Measurements from ENCODE around the gene ZNF200. TPM values are rescaled to one million over a fixed set of nuclear protein-coding genes. Genes with fewer than 3 reads are reported as not detected.

Gene ZNF200
- total and polyA plus RNA-seq, 2 donors (not counting 1 experiment from before 2014, with no cell fraction given) = 5.9 to 8.1 TPM

DNA sequence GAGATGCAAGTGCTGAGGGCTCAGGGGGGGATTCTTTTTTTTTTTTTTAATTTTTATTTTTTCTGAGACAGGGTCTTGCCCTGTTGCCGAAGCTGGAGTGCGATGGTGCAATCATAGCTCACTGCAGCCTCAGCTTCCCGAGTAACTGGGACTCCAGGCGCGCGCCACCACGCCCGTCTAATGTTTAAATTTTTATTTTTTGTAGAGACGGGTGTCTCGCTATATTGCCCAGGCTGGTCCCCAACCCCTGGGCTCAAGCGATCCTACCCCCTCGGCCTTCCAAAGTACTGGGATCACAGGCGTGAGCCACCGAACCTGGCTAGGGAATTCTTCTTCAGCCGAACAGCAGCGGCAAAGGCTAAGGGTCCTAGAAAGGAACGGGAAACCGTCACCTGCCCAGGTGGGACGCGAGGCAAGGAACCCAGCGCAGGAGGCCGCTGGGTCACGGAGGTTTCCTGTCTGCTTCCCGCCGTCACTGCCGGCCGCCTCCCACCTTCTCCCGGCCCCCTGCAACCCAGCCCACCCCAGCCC lies 60.3 kb downstream of the ZNF200 start:
- Histone ChIP-seq H3K79me2 (ENCODE audit: control insufficient read depth, insufficient read depth, low read length) (no peaks in the 10 kb centered on the region), H3K27me3 (ENCODE audit: control insufficient read depth, insufficient read depth, low read length) (peaks cover 18% of the 10 kb centered on the region), H3K4me1 (ENCODE audit: control insufficient read depth, extremely low read depth, insufficient read depth, low read length) (no peaks in the 10 kb centered on the region), H3K27ac (ENCODE audit: insufficient read depth, low read length) (no peak overlapping the region), H3K9me3 (ENCODE audit: control insufficient read depth, insufficient read depth, low read depth, low read length) (no peaks in the 10 kb centered on the region), H2AFZ (ENCODE audit: low read length) (no peak overlapping the region), H3K4me3 (replicated peaks in 1 of 4; ENCODE audit: control extremely low read depth in 1 of 4, insufficient read depth in 1 of 4, low read depth in 3 of 4, low read length in 4 of 4) (no peak overlapping the region), H4K20me1 (ENCODE audit: control insufficient read depth, extremely low read depth, insufficient read depth, low read length) (no peaks in the 10 kb centered on the region), H3K36me3 (ENCODE audit: control insufficient read depth, insufficient read depth, low read length) (no peaks in the 10 kb centered on the region), H3K4me2 (ENCODE audit: extremely low read depth, insufficient read depth, low read length) (no peak overlapping the region), H3K9ac (ENCODE audit: insufficient read depth, low read length) (no peak overlapping the region)
- TF ChIP-seq, protein P1, sequence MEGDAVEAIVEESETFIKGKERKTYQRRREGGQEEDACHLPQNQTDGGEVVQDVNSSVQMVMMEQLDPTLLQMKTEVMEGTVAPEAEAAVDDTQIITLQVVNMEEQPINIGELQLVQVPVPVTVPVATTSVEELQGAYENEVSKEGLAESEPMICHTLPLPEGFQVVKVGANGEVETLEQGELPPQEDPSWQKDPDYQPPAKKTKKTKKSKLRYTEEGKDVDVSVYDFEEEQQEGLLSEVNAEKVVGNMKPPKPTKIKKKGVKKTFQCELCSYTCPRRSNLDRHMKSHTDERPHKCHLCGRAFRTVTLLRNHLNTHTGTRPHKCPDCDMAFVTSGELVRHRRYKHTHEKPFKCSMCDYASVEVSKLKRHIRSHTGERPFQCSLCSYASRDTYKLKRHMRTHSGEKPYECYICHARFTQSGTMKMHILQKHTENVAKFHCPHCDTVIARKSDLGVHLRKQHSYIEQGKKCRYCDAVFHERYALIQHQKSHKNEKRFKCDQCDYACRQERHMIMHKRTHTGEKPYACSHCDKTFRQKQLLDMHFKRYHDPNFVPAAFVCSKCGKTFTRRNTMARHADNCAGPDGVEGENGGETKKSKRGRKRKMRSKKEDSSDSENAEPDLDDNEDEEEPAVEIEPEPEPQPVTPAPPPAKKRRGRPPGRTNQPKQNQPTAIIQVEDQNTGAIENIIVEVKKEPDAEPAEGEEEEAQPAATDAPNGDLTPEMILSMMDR (conservative IDR thresholded peaks at IDR 0.05 in 1 of 2, IDR thresholded peaks at IDR 0.05 in 1 of 2; ENCODE audit: low read depth in 1 of 2, low read length in 2 of 2) = no peak
- TF ChIP-seq EZH2 (IDR thresholded peaks at IDR 0.05; ENCODE audit: low read length, missing control alignments) = no peak
- DNase-seq (ENCODE audit: low read depth in 2 of 2) = no peak

DNA sequence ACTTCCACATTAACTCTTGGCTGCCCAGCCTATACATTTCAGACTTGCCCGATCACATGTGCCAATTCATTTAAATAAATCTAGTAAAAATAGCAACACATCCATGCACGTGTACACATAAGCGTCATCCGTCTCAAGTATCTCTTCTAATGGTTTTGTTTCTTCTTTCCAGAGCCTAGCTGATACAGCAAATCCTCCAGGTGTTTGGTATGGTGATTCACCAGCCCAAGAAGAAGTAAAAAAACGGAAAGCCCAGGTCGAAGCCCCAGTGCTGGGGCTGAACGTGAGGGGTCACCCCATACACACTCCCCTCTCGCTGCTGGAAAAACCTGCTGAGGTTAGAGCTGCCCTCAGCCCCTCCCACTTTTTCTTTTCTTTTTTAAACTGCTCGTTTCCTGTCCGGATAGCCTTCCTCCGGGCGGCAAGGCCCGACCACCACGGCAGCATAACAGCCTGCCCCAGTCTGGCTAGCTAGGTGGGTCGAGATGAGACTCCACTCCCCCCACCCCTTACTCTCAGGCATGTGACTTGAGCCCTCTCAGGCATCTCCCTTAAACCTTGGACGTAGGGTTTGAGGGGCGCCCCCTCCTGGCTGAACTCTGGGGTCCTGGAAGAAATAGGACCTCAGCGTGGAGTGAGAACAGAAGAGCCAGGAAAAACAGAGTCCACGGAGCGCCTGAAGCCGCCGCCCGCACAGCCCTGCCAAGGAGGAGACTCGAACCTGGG lies 60.9 kb downstream of the ZNF200 start:
- Histone ChIP-seq H3K36me3 (ENCODE audit: control insufficient read depth, insufficient read depth, low read length) (no peaks in the 10 kb centered on the region), H3K4me1 (ENCODE audit: control insufficient read depth, extremely low read depth, insufficient read depth, low read length) (no peaks in the 10 kb centered on the region), H3K27ac (ENCODE audit: insufficient read depth, low read length) (no peak overlapping the region), H2AFZ (ENCODE audit: low read length) (no peak overlapping the region), H4K20me1 (ENCODE audit: control insufficient read depth, extremely low read depth, insufficient read depth, low read length) (no peaks in the 10 kb centered on the region), H3K79me2 (ENCODE audit: control insufficient read depth, insufficient read depth, low read length) (no peaks in the 10 kb centered on the region), H3K9ac (ENCODE audit: insufficient read depth, low read length) (no peak overlapping the region), H3K4me3 (replicated peaks in 1 of 4; ENCODE audit: control extremely low read depth in 1 of 4, insufficient read depth in 1 of 4, low read depth in 3 of 4, low read length in 4 of 4) (no peak overlapping the region), H3K4me2 (ENCODE audit: extremely low read depth, insufficient read depth, low read length) (no peak overlapping the region), H3K9me3 (ENCODE audit: control insufficient read depth, insufficient read depth, low read depth, low read length) (no peaks in the 10 kb centered on the region), H3K27me3 (ENCODE audit: control insufficient read depth, insufficient read depth, low read length) (peaks cover 20% of the 10 kb centered on the region)
- DNase-seq (ENCODE audit: low read depth in 2 of 2) = no peak
- peak; percentile 35 for TF ChIP-seq EZH2 (IDR thresholded peaks at IDR 0.05; ENCODE audit: low read length, missing control alignments)
- TF ChIP-seq, protein P1 (conservative IDR thresholded peaks at IDR 0.05 in 1 of 2, IDR thresholded peaks at IDR 0.05 in 1 of 2; ENCODE audit: low read depth in 1 of 2, low read length in 2 of 2) = peak; percentile 7 to 30

Other genes with a start within 250 kb of the ZNF200 start
- not detected in 2 replicates for gene CLDN9, start 222.2 kb downstream of the ZNF200 start, total RNA-seq
- not detected in 2 replicates for gene CLDN9, start 222.2 kb downstream of the ZNF200 start, polyA plus RNA-seq
- 0.26 TPM in 1 of 2 replicates, not detected in the other for gene CLDN6, start 217.0 kb downstream of the ZNF200 start, total RNA-seq
- gene CLDN6, start 217.0 kb downstream of the ZNF200 start, polyA plus RNA-seq = 0.03 TPM in 1 of 2 replicates, not detected in the other
- 159 and 196 TPM in 2 replicates for gene TNFRSF12A, start 214.8 kb downstream of the ZNF200 start, total RNA-seq
- gene TNFRSF12A, start 214.8 kb downstream of the ZNF200 start, polyA plus RNA-seq = 80.7 and 110 TPM in 2 replicates
- gene HCFC1R1, start 211.2 kb downstream of the ZNF200 start, total RNA-seq = 36.0 and 75.5 TPM in 2 replicates
- gene HCFC1R1, start 211.2 kb downstream of the ZNF200 start, polyA plus RNA-seq = 44.9 and 58.0 TPM in 2 replicates
- gene THOC6, start 211.1 kb downstream of the ZNF200 start, total RNA-seq = 25.4 and 26.6 TPM in 2 replicates
- 17.6 and 19.7 TPM in 2 replicates for gene THOC6, start 211.1 kb downstream of the ZNF200 start, polyA plus RNA-seq
- gene BICDL2, start 198.2 kb downstream of the ZNF200 start, total RNA-seq = not detected in 2 replicates
- 0.05 TPM in 1 of 2 replicates, not detected in the other for gene BICDL2, start 198.2 kb downstream of the ZNF200 start, polyA plus RNA-seq
- not detected in 2 replicates for gene MMP25, start 188.6 kb downstream of the ZNF200 start, total RNA-seq
- 0.02 and 0.03 TPM in 2 replicates for gene MMP25, start 188.6 kb downstream of the ZNF200 start, polyA plus RNA-seq
- gene IL32, start 169.5 kb downstream of the ZNF200 start, total RNA-seq = 4.4 and 5.1 TPM in 2 replicates
- 1.4 and 4.1 TPM in 2 replicates for gene IL32, start 169.5 kb downstream of the ZNF200 start, polyA plus RNA-seq
- not detected in 2 replicates for gene ZSCAN10, start 135.9 kb downstream of the ZNF200 start, total RNA-seq
- gene ZSCAN10, start 135.9 kb downstream of the ZNF200 start, polyA plus RNA-seq = 0.02 TPM in 1 of 2 replicates, not detected in the other
- gene ZNF205, start 122.6 kb downstream of the ZNF200 start, total RNA-seq = 16.0 and 16.4 TPM in 2 replicates
- gene ZNF205, start 122.6 kb downstream of the ZNF200 start, polyA plus RNA-seq = 3.4 and 4.4 TPM in 2 replicates
- gene ZNF213, start 100.1 kb downstream of the ZNF200 start, total RNA-seq = 5.9 and 8.8 TPM in 2 replicates
- 0.43 and 0.52 TPM in 2 replicates for gene ZNF213, start 100.1 kb downstream of the ZNF200 start, polyA plus RNA-seq
- not detected in 2 replicates for gene OR1F1, start 47.0 kb downstream of the ZNF200 start, total RNA-seq
- 0.07 and 0.23 TPM in 2 replicates for gene OR1F1, start 47.0 kb downstream of the ZNF200 start, polyA plus RNA-seq
- under 0.01 and 0.17 TPM in 2 replicates for gene MEFV, start 21.5 kb upstream of the ZNF200 start, total RNA-seq
- not detected in 2 replicates for gene MEFV, start 21.5 kb upstream of the ZNF200 start, polyA plus RNA-seq
- 37.3 and 47.5 TPM in 2 replicates for gene ZNF263, start 48.3 kb upstream of the ZNF200 start, total RNA-seq
- 9.9 and 11.1 TPM in 2 replicates for gene ZNF263, start 48.3 kb upstream of the ZNF200 start, polyA plus RNA-seq
- gene TIGD7, start 70.3 kb upstream of the ZNF200 start, total RNA-seq = 9.2 and 9.6 TPM in 2 replicates
- gene TIGD7, start 70.3 kb upstream of the ZNF200 start, polyA plus RNA-seq = 2.2 and 2.9 TPM in 2 replicates
- gene ZNF75A, start 70.3 kb upstream of the ZNF200 start, total RNA-seq = 19.3 and 24.3 TPM in 2 replicates
- 13.4 and 14.4 TPM in 2 replicates for gene ZNF75A, start 70.3 kb upstream of the ZNF200 start, polyA plus RNA-seq
- under 0.01 and 0.17 TPM in 2 replicates for gene OR2C1, start 120.7 kb upstream of the ZNF200 start, total RNA-seq
- gene OR2C1, start 120.7 kb upstream of the ZNF200 start, polyA plus RNA-seq = 0.09 and 0.31 TPM in 2 replicates
- 10.0 and 13.7 TPM in 2 replicates for gene ZSCAN32, start 165.8 kb upstream of the ZNF200 start, total RNA-seq
- gene ZSCAN32, start 165.8 kb upstream of the ZNF200 start, polyA plus RNA-seq = 11.3 and 14.1 TPM in 2 replicates
- 6.7 and 9.2 TPM in 2 replicates for gene ZNF174, start 166.1 kb upstream of the ZNF200 start, total RNA-seq
- 8.5 and 9.1 TPM in 2 replicates for gene ZNF174, start 166.1 kb upstream of the ZNF200 start, polyA plus RNA-seq
- gene ZNF597, start 208.3 kb upstream of the ZNF200 start, total RNA-seq = 1.8 and 2.0 TPM in 2 replicates
- 1.4 and 1.6 TPM in 2 replicates for gene ZNF597, start 208.3 kb upstream of the ZNF200 start, polyA plus RNA-seq
- gene NAA60, start 208.5 kb upstream of the ZNF200 start, total RNA-seq = 9.2 and 12.6 TPM in 2 replicates
- 20.9 and 33.6 TPM in 2 replicates for gene NAA60, start 208.5 kb upstream of the ZNF200 start, polyA plus RNA-seq